HG03064 (cell line): ENCODE results near the gene HSPB9.
A peak's percentile ranks its signal among the peaks of the same experiment; 100 is the strongest.

ENCODE experiments used
- ATAC-seq: cut with Tn5 transposase; IDR thresholded peaks from one replicate; pipeline ENCODE4 v1.9.1; 2021; ENCODE audit warnings: low read depth; ENCODE audit not compliant: unreplicated experiment

The HSPB9 gene

DNA sequence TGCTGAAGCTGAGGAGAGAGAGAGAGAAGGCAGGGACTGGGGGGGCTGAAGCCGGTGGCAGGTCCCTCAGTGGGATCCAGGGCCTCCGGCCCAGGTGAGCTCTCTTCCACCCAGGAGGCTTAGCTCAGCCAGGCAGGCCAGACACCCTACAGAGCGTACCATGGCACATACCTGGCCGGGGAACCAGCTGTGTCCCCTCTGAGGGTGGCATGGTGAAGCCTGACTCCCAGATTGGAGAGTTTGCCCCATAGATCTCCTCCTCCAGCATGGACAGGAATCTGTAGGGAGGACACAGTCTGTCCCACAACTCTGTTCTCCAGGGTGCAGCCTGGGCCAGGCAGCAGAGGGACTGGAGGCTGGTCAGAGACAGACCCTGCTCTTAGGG lies 4.5 kb upstream of the HSPB9 start:
- ATAC-seq: no peak

DNA sequence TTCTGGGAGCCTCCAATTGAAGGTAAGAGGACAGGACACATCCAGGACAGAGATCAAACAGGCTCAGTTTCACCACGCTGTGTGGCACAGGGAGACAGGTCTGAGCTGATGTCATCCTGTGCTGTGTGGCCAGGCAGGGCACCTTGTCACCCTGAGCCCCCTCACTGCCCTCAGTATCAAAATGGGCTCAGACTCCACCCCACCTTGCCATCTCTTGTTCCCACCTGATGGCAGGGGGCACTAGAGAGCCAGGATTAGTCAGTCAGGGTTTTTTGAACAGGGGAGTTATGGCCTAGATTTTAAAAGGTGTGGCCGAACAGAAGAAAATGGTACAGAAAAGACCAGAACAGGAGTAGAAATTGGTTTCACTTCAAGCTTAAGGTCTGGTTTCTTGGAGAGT lies 4.1 kb upstream of the HSPB9 start:
- no peak for ATAC-seq

DNA sequence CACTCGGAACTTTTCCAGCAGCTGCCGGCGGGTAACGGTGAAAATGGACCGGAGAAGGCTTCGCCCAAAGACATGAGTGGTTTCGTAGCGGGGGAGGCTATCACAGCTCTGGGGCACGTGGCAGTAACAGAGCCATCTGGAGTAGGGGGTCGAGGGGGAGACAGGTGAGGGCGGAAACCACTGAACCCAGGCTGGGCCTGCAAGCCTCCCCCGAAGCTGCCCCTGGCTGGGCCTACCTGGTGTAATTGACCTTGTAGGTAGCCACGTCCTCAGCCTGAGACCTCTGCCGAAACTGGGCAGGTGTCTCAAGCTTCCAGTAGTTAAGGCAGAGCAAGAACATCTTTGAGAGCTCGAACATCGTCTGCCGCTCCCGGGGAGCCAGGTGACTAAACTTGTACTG lies 3.3 kb upstream of the HSPB9 start:
- no peak for ATAC-seq

DNA sequence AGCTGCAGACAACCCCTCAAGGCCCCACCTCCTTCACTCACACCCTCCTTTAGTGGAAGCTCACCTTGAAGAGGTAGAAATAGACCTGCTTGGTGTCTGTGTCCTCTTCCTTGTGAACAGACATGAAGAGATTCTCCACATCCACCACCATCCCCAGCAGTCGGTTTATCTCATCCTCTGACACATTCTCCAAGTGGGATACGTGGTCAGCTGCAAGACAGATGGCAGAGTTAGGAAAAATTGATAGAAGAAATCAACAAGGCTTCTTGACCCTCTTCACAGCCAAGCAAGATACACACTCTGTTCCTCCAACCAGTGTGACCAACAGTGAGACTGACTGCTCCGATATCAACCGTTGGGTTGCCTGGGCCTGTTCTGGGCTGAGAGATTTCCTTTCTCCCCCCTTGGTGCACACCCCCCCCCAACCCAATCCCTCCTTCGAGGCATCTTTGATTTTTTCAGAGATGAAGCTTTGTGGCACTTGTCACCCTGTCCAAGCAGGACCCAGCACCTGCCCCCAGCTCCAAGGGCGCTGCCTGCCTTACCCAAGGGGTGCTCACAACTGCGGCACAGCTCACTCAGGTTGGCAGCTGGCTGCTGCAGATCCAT lies 2.3 kb upstream of the HSPB9 start:
- no peak for ATAC-seq

DNA sequence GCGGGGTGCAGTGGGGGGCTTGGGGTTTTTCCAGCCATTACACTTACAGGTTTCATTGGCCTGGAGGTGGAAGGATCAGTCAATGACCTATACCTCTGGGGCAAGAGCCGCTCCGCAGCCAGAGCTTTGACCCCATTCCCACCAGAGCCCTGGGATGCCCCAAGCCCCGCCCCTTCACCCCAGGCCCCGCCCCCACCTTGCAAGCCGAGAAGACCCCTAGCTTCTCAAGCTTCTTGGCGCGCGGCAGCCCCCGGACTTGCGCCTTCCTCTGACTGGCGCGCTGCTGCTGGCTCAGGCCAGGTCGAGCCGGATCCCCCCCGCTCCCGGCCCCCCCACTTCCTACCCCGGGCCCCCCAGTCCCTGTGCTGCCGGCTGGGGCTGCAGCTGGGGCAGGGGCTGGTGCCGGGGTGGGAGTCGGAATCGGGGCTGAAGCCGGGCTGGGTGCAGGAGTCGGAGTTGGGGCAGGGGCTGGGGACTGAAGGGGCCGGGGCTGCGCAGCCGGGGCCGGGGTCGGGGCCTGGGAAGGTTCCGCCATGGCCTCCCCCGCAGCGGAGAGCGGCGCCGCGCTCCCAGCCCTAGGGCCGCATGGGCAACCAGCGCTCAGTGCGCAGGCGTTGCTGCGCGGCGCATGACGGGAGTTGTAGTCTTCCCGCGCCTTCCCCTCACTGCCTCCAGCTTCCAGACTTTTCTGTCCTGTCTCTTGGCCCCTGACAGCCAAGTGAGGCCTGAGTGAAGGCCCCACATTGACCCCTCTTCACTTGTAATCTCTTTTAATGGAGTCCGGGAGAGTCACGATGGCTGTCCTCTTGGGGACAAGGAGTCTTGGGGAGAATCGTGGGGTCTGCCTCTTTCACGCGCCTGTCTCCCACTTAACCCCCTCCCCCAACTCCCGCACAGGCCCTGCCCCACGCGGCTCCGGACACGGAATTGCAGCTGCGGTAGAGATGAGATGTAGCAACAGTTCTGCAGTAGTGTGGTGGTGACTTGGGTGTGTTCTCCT lies 1.5 kb upstream of the HSPB9 start, which contains the start of gene KAT2A:
KAT2A (minus strand) TSS at position 598 of the 1,000 bp plus-strand sequence; CDS start at position 535, 63 bp downstream.
- no peak for ATAC-seq

DNA sequence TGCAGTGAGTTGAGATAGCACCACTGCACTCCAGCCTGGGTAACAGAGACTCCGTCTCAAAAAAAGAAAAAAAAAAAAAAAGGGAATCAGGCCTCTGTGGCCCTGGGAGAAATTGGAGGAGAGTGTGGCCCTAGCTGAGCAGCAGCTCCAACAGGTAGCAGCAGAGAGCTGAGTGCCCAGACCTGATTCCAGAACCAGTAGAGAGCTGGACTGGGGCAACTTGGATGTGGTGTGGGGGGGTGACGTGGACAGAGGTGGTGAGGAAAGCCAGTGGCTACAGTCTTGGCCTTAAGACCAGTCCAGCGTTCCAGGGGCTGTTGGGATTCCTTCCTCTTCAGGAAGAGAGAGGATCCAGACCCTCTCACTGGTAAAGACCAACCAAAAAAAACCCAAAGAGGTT lies 1.7 kb downstream of the HSPB9 start:
- ATAC-seq: no peak

DNA sequence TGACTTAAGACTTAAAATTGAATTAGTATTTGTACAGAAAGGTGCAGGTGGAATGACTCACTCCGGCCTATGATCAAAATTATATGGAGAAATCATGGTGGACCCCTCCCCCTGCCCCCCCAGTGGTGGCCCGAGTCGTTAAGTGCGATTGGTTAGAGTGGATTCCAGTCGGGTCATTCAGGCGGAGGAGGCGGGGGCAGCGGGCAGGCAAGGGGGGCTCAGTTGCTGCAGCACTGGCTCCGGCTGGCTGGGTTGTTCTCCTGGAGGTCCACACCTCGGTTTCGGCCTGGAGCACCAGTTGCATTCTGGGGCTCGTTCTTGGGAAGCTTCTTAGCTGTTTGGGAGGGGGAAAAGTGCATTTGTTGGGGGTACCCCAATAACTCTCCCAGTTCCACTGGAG lies 3.0 kb downstream of the HSPB9 start:
- no peak for ATAC-seq

DNA sequence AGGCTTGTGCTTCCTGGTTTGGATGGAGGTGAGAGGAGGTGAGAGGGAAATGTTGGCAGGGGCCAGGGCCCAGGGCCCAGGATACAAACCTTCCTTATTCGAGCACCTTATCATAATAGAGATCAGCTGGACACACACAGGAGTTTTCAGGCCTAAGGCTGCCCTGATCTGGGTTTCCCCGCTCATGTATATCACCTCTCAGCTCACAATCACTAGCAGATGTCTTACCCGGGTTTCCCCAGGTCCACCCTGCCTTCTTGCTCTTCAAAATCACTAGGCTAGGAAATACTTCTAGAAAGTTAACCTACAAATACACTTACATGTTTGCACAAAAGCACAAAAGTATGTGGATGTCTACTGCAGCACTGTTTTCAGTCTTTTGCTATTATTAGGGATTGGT lies 4.2 kb downstream of the HSPB9 start:
- no peak for ATAC-seq

DNA sequence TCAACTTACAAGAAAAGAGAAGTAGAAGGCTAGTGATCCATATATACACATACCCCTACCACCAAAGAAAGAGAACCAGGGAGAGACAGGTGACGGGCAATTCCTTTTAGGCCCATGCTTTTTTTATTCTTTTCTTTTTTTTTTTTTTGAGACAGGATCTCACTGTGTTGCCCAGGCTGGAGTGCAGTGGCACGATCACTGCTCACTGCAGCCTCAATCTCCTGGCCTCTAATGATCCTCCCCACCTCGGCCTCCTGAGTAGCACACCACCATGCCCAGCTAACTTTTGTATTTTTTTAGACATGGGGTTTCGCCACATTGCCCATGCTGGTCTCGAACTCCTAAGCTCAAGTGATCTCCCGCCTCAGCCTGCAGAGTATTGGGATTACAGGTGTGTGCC lies 4.8 kb downstream of the HSPB9 start:
- ATAC-seq: no peak

DNA sequence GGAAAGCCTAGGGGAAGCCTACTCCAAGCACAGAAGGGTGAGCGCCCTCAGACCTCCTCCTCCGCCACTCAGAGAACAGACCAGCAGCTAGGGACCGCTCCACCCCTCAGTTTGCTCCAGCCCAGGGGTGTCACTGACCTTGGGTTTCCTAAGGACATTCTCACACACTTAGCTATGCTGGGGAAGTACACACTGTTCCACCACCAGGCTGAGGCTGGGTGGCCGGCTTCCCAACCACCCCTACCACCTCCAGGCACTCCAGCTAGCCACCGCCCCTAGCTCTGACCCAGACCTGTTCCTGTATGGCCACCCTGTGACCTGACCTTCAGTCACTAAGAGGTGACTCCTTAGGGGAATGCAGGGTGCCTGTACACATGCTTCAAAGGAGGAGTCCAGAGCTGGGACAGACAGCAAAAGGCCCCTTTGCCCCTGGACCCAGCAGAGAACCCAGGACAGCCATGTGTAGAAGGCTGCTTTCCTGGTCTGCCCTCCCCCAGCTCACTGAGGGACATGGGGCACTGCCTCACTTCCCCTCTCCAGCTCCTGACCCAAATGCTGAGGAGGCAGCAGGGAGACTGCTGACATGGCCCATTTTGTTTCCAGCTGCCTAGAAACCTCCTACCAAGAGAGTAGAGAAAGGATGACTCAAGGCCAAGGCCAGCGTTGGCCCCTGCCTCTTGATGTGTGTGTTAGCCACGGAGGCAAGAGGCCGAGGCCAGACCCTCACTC lies 6.7 kb downstream of the HSPB9 start:
- ATAC-seq: no peak

DNA sequence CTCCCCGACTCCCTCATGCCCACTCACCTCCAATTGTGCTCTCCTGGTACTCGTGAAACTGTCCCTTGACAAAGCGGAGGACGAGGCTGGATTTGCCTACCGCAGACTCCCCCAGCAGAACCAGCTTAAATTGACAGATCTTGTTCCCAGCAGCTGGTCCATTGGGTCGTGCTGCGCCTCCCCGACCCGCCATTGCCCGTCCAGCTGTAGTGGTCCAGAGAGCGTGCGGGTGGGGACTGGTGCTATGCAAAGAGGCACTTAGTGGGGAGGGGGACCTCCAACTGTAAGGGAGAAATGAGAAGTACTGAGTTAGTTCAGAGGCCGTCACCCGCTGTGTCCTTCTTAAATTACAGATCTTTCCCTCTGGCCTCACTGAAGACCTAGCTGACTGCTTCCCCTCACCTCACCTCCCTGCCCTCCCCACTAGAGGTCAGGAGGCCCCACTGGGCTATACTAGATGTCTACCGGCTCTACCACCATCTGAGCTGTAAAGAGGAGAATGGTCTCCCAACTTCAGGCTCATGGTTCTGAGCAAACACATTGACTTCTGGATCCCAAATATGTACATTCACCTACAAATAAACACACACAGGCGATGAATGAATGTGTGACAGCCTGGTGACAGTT lies 7.8 kb downstream of the HSPB9 start:
- no peak for ATAC-seq

DNA sequence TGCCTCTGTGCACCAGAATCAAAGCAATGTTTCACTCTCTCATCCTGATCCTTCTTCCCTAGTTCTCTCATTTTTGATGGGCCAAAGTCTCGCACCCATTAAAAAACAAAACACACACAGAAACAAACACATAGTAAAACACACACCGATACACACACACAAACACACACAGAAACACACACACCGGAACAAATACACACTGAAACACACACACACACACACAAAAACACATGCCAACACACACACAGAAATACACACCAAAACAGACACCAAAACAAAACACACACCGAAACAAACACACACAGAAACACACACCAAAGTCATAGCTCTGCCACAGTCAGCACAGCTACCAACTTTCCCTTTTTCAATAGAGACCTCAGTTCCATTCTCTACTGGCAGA lies 8.6 kb downstream of the HSPB9 start:
- no peak for ATAC-seq

DNA sequence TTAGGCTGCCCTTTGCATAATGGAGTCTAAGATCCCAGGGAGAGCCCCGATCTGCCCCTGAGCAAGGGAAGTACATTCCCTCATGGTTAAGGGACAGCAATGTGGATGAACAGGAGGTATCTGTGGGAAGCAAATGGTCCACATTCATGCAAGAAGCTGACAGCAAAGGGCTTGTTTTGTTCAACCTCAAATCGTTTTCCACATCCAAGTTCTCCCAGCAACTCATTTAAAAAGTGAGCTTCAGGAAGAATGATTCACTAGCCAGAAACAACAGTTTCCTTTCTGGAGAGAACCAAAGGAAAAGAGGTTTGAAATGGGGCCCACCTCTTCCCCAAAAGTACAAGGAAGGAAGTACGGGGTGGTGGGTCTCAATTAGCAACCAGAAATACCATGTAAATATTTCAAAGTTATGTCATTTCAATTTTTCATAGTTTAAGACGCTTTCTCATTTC lies 9.4 kb downstream of the HSPB9 start:
- no peak for ATAC-seq

DNA sequence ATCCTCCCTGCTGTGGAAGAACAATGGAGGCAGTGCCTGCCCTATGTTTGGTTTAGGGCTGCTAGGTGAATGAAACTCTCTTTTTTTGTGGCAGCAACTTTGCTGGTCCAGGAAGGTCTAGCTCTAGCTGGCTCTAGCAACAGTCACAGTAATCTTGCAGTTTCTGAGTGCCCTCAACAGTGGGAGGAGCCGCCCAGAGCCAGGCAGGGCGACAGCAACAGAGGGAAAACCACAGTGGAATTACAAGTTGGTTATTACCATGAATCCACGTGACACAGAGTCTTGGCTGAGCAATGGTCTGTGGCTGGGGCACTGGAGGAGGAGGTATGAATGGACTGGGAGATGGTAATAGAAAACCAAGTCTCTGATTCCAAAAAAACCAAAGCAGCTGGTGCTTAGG lies 10.3 kb downstream of the HSPB9 start:
- peak; percentile 32 for ATAC-seq

DNA sequence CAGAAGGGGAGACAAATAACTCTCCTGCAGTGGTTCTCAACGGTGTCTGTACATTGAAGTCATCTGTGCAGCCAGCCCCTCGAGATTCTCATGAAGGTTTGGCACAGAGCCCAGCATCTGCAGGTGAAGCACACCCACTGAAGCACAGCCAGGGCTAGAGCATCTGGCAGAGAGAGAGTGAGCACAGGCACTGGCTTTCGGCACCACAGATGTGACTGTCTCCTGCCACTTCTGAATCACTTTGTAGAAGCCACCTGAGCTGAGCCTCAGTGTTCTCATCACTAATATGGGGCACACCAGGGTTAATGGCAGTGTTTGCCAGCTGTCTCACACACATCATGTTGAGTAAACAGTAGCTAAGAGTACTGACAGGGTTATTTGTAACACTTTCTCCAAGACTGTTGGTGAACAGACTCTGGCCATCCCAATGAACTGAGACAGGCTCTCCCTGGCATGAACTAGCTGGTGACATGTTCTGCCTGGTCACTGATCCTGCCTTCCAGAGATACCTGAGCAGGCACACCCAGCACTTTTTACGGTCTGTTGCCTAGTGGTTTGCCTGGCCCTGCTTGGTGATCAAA lies 10.9 kb downstream of the HSPB9 start:
- ATAC-seq: peak; percentile 59

DNA sequence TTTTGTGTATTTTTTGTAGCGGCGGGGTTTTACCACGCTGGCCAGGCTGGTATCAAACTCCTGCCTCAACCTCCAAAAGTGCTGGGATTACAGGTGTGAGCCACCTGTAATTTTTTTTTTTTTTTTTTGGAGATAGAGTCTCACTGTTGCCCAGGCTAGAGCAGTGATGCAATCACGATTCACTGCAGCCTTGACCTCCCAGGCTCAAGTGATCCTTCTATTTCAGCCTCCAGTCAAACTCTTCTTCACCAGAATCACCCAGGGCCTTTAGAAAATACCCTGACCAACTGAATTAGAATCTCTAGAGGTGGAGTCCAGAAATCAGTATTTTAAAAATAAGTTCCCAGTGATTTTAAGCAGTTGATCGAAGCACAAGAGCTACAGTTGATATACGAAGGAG lies 12.5 kb downstream of the HSPB9 start:
- ATAC-seq: no peak

DNA sequence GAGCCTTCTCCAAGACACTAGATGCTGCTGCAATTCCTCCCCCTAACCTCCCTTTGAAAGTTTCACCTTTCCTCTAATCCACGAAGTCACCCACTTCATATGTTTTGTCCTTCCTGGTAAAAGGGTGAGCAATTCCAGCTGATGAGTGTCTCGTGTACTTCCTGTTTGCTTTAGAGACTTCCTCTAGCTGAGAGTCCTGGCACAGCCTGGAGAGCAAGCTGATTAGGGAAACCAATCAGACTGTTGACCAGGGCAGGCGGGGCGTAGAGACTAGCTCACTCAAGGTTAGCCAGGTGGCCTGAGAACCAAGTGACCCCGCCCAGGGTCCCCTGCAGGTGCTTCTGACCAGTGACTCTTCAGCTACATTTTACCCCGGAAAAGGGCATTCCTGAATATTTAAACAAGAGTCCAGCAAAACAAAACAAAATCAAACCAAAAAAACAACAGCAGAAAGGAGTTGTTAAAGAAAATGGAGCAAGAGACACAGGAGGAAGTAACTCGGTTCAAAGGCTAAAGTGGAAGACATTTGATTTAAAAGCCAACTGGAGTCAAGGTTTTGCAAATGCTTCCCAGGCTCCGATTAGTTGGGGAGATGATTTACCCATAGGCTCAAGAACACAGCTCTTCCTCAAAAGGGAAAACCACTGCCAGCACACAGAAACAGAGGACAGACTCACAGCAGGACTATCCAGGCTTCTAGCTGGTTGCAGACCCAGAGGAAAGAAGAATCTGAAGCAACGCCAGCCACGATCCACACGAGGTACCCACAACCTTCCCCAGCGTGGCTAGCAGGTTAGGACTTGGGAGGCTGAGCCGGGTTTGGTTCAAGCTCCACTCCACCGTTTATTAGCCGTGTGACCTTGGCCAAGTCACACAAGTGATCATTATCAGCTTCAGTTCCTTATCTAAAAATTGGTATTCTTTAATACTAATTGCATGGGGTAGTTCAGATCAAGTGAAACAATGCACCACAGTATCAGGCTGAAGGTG lies 13.4 kb downstream of the HSPB9 start:
- no peak for ATAC-seq

DNA sequence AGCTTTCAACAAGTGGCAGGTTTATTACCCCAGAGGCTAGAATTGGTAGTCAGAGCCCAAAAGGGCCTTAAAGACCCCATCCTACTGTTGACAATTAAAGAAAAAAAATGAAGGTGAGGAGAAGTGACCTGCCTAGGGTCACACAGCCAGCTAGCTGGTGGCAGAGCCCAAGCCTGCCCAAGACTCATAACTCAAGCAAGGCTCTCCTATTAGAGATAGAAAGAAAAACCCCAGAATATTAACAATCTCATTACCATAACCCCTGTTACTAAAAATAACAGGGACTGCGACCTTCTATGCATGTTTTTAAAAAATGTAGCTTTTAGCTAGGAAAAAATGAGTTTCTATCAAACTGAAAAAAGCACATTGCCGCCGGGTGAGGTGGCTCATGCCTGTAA lies 14.0 kb downstream of the HSPB9 start:
- ATAC-seq: no peak
